ENCODE results near the gene MYOG.

MYOG gene

GRCh38 chr1:203085528-203086406 lies at the start of gene MYOG:
TSS of gene MYOG (minus strand) at chr1:203086012. CDS start at chr1:203085961, 51 bp downstream.
- no peak for DNase-seq

DNA sequence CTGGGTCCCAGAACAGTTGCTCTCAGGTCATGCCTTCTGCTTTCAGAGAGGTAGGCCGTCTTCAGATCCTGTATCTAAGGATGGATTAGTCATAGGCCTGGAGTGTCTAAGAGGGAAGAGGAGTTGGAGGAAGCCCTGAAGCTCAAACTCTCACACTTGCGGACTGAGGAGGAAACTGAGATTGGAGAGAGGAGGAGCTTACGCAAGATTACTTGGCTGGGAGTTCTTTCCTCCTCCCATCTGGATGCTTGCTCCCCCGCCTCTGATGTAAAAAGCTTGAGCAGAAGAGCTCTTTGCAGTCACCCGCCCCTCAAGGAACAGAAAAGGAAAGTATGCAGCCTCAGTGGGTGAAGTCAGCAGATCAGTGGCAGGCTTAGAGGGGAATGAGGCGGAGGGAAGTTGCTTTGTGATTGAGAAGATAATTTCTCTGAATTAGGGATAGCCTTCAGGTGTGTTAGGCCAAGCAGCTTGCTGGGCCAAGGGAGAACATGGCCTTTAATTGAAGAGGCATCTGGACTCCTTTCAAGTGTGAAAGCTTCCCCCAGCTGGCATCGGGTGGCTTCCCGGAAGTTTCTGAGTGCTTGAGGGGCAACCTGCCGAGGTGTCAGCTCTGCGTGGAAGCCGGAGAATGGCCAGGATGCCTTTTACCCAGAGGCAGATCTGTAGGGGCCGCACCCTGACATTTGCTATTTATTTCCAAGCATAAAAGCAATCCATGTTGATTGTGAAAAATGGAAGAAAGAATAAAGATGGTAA lies 48.3 kb upstream of the MYOG start:
- peak in 12 of 56 donors; percentile 26 to 61 (median 44) for DNase-seq

DNA sequence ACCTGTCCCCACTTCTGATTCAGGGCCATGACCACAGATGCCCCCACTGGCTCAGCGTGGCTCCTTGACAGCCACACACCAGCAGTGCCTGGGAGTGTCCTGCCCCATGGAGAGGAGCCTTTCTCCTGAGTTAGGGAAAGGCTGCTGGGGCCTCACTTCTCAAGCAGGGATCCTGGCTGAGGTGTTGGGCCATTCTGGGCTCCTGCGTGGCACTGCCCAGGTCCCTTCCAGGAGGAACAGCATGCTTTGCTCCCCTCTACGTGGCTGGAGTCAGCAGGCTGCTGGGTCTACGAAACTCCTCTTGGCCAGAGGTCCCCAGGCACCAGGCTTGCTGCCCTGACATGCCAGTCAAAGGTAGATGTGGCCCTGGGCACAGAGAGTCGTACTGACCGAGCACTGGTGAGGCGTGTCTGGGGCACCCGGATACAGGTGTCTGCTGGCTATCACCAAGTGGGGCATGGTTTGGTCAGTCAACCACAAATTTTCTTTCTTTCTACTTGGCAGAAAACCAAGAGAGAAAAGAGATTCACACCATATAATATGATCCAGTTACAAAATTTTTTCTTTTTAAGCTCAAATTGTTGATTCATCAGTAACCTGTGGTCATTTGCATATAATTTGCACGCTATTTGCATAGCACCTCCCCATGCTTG lies 45.9 kb upstream of the MYOG start:
- no peak for DNase-seq

- DNase-seq: peak in 1 of 56 donors; percentile 64
Observed at GRCh38 chr1:203130358-203130985, 44.7 kb upstream of the MYOG start.

GRCh38 chr1:203129501-203130231 lies 43.9 kb upstream of the MYOG start:
- DNase-seq: peak in 54 of 56 donors; percentile 46 to 94 (median 84)

DNA sequence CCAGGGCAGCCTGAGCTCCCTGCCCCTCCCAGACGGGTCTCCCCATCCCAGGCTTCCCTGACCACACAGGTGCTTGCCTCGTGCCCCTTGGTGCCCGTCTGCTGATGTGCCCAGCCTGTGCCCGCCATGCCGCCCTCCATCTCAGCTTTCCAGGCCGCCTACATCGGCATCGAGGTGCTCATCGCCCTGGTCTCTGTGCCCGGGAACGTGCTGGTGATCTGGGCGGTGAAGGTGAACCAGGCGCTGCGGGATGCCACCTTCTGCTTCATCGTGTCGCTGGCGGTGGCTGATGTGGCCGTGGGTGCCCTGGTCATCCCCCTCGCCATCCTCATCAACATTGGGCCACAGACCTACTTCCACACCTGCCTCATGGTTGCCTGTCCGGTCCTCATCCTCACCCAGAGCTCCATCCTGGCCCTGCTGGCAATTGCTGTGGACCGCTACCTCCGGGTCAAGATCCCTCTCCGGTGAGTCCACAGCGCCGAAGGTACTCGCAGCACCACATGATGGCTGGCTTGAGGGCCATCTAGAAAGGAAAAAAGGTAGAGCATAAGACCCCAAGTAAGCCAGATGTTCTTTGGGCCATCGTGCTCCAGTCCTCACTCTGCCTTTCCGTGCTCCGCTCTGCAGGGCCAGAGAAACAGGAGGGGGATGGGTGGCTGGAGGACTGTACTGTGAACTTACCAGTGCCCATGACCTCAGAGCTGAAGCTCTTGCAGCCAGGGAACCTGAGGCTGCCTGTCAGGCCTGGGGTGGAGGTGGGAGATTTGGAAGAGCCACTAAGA lies 43.1 kb upstream of the MYOG start:
- peak in 14 of 56 donors; percentile 35 to 73 (median 50) for DNase-seq

GRCh38 chr1:203128431-203128715 lies 42.6 kb upstream of the MYOG start:
- no peak for DNase-seq

GRCh38 chr1:203127666-203128430 lies 42.0 kb upstream of the MYOG start, which contains the start of gene ADORA1:
TSS of gene ADORA1 (plus strand) at chr1:203127726. CDS start at chr1:203128842, 1,116 bp downstream.
- DNase-seq: peak in 50 of 56 donors; percentile 43 to 87 (median 72)

GRCh38 chr1:203126866-203127665 lies 41.3 kb upstream of the MYOG start:
- DNase-seq: no peak

DNA sequence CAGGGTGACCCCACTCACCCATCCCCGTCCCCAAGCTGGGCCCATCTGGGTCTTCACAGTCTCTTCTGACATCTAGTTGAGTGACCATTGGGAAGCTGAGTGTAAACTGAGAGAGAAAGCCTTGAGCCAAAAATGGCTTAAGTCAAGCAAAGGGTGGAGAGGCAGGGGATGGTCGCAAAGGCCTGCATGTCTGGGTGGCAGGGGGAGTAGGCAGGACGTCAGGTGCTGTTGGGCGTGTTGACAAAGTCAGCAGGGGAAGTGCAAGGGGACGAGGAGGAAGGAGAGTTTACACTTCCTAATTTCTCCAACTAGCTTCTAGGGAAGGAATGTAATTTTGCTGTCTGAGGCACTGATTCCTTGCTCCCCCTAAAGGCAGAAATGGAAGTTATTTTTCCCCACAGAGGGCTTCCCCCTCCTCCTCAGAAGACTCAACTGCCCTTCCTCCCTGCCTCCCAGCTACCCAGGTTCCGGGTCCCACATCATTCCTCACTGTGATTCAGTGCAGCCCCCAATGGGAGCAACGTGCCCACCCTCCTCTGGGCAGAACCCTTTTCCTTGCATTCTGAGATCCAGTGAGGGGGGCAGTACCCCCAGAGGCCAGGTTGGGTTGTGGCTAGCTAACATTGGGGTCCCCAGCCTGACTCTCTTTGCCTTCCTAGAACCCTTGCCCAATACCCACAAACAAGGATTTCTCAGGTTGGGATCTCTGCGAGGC lies 40.5 kb upstream of the MYOG start:
- DNase-seq: peak in 1 of 56 donors; percentile 31

DNA sequence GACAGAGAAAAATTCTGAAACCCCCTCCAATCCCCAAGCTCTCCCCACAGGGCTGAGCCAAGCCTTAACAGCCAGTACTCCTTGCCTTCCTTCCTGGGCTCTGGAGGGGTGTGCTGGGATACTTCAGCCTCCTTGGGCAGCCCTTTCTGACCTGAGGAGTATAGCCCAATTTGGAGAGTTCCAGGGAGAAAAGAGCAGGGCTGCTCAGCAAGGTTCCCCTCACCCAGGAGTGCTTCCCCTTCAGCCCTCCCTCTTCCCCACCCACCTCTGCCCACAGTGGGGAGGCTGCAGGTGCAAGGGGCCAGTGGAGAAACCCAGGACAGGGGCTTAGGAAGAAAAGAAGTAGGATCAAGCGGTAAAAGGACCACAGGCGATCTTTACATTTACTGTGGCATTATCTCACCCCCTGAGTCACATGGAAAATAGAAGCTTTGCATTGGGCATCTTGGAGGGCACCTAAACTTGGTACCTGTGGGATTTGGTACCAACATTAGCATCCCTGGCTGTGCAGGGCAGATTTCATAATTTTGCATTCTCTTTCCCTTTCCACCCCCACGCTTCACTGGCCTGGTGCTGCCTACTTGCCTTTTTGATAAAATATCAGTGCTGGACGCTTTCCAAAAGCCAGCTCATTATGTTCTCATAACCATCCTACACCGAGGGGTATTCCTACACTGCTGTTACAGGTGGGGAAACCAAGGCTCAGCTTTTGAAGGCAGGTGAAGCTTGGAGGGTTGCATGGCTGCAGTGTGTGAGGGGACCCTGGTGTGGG lies 38.9 kb upstream of the MYOG start:
- peak in 2 of 56 donors; percentile 39 to 45 for DNase-seq

DNA sequence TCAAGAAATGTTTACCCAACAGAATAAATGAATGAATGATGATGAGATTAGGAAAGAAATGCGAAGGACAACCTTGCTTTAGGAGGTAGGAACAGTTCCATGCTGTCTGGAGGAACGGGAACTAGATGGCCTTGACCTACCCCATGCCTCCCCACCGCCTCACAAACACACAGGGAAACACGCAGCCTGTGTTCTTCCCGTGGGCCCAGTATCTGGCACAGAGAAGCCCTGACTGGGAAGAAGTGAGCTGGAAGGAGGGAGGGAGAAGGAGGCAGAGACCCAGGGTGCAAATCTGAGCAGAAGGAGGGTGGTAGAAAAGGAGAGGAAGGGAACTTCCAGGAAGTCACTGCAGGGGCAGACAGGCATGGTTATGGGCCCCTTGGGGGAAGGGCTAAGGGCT lies 38.2 kb upstream of the MYOG start:
- no peak for DNase-seq

GRCh38 chr1:203122159-203122558 lies 36.3 kb upstream of the MYOG start:
- DNase-seq: no peak

DNA sequence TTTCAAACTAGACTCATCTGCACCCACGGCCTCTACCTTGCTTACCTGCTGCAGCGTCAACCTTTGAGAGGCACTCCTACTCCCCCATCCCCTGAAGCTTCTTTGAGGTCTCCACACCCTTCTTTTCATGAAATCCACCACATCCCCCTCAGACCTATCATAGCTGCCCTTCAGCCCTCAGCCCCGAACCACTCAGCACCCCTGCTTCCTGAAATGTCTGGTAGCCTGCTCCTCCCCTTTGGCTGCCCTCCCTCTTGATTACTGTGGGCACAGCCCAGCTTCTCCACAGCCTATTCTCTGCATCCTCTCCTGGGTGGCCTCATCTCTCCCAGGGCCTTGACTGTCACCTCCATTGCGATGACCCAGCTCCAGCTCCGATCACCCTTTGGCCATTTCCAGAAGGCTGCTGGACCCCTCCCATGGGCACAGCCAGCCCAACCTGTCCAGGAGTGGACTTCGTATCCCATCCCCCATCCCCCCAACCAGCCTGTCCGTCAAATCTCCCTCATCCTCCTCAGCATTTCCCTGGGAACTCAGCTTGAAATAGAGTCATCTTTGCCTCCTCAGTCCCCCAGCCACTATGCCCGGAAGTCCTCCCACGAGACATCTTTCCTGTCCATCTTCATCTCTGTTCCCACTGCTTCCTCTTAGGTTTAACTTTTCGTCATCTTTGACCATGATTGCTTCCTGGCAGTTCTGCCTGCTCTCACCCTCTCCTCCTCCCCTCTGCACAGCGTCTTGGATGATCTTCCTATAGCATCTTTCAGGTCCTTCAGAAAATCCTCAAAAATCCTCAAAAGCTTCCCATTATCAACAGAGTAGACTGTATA lies 35.6 kb upstream of the MYOG start:
- no peak for DNase-seq

GRCh38 chr1:203120325-203121153 lies 34.7 kb upstream of the MYOG start:
- no peak for DNase-seq
